Measurements from ENCODE around the gene FICD. TPM values are rescaled to one million over a fixed set of nuclear protein-coding genes. Genes with fewer than 3 reads are reported as not detected.
"Not testable (repeated sequence)": the region's sequence is repeated elsewhere in the genome, so short reads cannot be mapped to it uniquely, and the experiment has no call there.

Gene FICD
- total RNA-seq, 1 donor from 2014 or later: 8.2 TPM

DNA sequence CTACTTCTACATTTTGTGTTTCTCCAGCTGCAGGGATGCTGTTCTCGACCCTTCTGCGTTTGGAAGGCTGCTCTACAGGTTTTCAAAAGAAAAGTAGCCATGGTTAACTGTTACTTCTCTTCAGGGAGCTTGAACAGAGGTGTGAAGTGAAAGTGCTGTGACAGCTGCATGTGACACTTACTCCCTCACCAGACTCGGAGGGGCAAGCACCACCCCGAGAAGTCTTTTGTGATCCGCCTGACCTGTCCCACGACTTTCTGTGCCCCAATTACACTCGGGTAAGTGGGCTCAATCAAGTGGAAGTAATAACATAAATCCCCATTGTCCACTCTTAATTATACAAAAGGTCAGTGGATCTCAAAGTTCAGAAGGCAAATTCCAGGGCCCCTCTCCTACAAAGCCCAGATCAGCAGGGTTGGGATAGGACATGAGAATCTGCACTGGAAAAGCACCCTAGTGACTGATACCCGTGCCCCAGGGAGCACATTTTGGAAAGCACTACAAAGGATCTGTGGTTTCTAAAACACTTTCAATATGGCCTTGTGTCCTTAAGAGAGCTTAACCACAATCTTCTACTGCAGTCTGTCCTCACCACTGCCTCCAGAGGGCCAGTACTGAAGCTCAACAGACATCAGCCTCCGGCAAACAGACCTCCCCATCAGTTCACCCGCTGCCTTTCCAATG, 11.5 kb downstream of the FICD start:
- DNase-seq (ENCODE audit: low spot score): no peak
- ATAC-seq: peak; percentile 28

GRCh38 chr12:108527166-108527496, 12.1 kb downstream of the FICD start:
- DNase-seq (ENCODE audit: low spot score) (peak; percentile 44), ATAC-seq (no peak)
- intact Hi-C loops (cut with DNase I): no loop called here

More for the DNA sequence above, 11.5 kb downstream of the FICD start:
- intact Hi-C loops (cut with DNase I): no loop called here

GRCh38 chr12:108530161-108530560, 15.1 kb downstream of the FICD start:
- DNase-seq (ENCODE audit: low spot score) (no peak), ATAC-seq (no peak)
- intact Hi-C loops (cut with DNase I): no loop called here

DNA sequence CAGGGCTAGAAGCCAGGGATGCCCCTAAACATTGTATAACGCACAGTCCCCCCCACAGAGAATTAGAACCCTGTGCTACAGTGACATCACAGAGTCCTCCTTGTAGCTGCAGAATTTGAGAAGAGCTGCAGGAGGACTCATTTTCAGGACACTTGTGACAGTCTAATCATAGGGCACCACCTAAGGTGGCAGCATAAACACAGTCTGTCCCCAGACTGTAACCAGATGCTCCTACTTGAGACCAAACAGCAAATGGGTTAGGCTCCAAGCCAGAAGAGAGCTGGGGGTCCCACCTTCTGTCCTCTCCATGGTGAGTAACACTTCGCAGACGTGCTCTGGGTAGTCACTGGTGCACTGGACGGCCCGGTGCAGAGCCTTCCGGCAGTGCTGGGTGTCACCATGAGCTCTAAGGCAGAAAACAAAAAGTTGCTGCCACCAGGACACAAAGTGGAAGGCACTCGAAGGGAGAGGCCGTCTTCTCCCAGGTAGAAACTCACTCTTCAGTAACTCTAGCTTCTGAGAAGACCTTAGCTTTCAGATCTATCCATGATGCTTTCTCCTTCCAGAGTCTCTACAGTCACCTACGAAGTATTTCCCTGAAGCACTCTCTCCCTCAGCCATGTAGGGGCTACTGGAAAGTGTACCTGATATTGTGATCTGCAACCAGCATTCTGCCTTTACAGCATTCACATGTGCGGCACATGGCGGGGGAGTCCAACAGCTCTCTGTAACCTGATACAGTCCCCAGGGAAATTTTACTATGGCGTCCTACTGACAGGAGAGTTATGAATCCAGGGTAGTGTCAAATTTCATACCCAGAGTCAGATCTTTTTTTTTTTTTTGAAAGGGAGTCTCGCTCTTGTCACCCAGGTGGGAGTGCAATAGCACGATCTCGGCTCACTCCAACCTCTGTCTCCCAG, 17.1 kb downstream of the FICD start:
- intact Hi-C loops (cut with DNase I): no loop called here
- DNase-seq (ENCODE audit: low spot score) (no peak), ATAC-seq (no peak)

- ATAC-seq (no peak), DNase-seq (ENCODE audit: low spot score) (no peak)
- intact Hi-C loops (cut with DNase I): no loop called here
These were observed 23.1 kb downstream of the FICD start for GRCh38 chr12:108538146-108538545.

GRCh38 chr12:108538616-108539195, 23.6 kb downstream of the FICD start:
- intact Hi-C loops (cut with DNase I): no loop called here
- ATAC-seq (no peak), DNase-seq (ENCODE audit: low spot score) (peak; percentile 36)

DNA sequence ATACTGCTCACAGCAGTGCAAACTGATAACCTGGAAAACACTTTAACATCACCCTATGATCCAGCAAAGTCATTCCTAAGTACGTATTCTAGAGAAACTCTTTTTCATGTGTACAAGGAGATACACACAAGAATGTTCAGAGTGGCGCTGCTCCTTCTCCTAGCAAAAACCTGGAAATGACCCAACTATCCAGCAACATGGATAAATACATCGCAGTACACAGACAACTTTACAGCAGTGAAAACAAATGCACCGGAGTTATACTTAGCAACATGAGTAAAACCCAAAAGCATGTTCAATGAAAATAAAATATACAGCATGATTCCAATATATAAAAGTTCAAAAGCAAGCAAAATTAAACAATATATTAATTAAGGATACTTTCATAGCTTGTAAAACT, 27.2 kb downstream of the FICD start:
- intact Hi-C loops (cut with DNase I): no loop called here
- ATAC-seq: no peak
- DNase-seq (ENCODE audit: low spot score): no peak

- no peak for DNase-seq (ENCODE audit: low spot score)
- ATAC-seq: no peak
- intact Hi-C loops (cut with DNase I): no loop called here
These were observed 28.6 kb downstream of the FICD start for GRCh38 chr12:108543652-108544051.

DNA sequence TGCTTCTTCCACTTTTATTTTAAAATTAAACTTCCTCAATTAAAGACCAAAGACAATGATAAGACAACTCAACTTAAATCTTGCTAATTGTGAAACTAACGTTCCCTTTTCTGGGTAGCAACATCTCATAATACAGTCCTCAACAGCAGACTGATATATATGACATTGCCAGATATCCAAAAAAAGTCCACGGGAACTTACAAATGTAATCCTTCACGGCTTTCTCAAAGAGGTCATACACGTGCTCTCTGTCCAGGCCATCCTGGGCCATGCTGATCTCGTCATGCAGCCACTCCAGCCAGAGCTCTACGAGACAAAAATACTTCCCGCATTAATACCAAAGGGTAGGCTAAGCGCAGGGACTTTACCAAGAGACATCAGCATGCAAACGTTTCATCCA, 32.6 kb downstream of the FICD start:
- no peak for ATAC-seq
- intact Hi-C loops (cut with DNase I): no loop called here

GRCh38 chr12:108548954-108549521, 34.0 kb downstream of the FICD start:
- intact Hi-C loops (cut with DNase I): no loop called here
- ATAC-seq: no peak
- no peak for DNase-seq (ENCODE audit: low spot score)

More for the DNA sequence above, 32.6 kb downstream of the FICD start:
- DNase-seq (ENCODE audit: low spot score): peak; percentile 33

- no peak for ATAC-seq
- DNase-seq (ENCODE audit: low spot score): no peak
- intact Hi-C loops (cut with DNase I): no loop called here
These were observed 36.5 kb downstream of the FICD start for GRCh38 chr12:108551535-108551934.

- ATAC-seq (no peak), DNase-seq (ENCODE audit: low spot score) (no peak)
- intact Hi-C loops (cut with DNase I): no loop called here
These were observed 38.7 kb downstream of the FICD start for GRCh38 chr12:108553799-108554198.

DNA sequence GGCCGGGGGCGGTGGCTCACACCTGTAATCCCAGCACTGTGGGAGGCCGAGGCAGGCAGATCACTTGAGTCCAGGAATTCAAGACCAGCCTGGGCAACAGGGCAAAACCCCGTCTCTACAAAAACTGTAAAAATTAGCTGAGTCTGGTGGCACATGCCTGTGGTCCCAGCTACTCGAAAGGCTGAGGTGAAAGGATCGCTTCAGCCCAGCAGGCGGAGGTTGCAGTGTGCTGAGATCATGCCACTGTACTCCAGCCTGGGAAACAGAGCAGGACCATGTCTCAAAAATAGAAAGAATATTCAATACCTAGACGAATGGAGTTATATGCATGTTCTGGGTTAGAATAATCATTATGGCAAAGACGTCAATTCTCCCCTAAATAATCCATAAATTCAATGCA, 40.3 kb downstream of the FICD start:
- ATAC-seq; DNase-seq (ENCODE audit: low spot score); intact Hi-C loops (cut with DNase I): not testable (repeated sequence)

- DNase-seq (ENCODE audit: low spot score): no peak
- ATAC-seq: no peak
- intact Hi-C loops (cut with DNase I): no loop called here
These were observed 44.1 kb downstream of the FICD start for GRCh38 chr12:108559007-108559655.

DNA sequence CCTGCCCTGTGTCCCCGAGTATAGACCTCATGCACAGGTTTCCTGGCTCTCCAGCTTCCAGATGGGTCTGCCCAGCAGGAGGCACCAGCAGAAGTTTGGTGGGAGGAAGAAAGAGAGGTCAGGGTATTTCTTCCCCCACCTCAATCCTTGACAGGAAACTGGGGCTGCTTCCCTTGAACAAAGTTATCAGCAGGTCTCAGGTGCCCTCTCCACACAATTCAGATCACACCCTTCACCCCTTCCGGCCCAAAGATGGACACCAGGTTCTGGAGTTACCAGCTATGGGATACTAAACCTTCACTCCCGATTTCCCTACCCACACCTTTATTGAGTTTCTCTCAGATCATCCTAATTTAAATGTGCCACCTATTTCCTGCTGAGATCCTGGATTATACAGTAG, 44.7 kb downstream of the FICD start:
- intact Hi-C loops (cut with DNase I): no loop called here

DNA sequence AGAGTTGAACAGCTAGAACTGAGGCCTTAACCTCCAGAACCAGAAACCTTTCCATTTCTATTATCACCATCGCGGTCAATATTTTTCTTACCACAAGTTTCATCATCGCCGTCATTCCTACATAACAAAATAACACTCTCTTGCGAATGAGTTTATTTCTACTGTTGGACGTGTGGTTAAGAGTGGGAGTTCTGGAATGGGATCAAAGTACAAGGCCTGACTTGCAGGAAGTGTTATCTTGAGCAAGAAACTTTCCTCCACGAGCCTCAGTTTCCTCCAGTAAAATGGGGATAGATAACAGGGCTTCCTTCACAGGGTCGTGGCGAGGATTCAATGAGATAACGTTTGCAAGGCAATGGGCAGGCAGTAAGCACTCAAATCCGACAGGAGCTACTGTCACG, 45.2 kb downstream of the FICD start:
- intact Hi-C loops (cut with DNase I): no loop called here

More for the DNA sequence above, 44.7 kb downstream of the FICD start:
- ATAC-seq (no peak), DNase-seq (ENCODE audit: low spot score) (no peak)

DNA sequence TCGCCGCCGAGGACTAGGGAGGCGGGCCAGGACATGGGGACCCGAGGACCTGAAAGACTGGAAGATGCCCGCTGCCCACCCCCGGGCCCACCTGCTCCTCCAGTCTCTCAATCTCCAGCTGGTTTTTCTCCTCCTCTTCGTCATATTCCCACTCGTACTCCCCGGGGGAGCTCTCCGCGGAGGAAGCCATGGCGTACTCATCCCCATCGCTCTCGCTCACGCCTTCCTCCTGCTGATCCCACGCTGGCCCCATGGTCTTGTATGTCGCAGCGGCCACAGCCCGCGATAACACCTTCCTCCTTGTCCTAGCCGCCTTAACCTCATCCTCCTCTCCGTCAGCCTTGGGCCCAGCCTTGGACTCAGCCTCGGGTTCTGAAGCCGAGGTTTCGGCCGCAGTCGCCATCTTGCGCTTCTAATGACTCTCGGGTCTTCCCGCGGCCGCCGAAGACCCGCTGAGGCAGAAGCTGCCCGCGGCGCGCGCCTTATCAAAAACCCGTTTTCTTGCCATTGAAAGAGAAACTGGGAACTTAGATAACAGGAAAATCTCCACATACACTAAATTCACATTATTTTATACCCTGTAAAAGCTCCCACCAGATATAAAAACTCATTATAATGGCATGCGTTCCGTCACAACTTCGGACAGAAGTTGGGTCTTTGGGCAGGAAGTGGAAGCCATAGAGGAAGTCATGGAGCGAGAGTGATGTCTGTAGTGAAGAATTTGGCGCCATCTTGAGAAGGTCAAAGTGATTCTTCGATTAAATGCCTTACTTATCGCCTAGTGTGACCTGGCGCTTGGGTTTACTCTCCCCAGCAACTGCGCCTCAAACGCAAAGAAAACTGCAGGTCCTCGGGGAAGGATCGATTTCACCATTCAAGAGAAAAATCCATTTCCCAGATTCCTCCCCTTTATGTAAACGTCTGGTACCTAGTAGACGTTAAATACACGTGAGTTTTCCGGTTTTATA, 46.0 kb downstream of the FICD start, which contains the start of gene SART3:
Gene SART3, minus strand, starts transcription at position 422 of the 968 bp plus-strand sequence. Its CDS starts 19 bp downstream, at position 403.
- ATAC-seq (peak; percentile 84), DNase-seq (ENCODE audit: low spot score) (peak; percentile 86)
- intact Hi-C loops (cut with DNase I): no loop called here

More for the DNA sequence above, 45.2 kb downstream of the FICD start:
- DNase-seq (ENCODE audit: low spot score): no peak
- no peak for ATAC-seq

DNA sequence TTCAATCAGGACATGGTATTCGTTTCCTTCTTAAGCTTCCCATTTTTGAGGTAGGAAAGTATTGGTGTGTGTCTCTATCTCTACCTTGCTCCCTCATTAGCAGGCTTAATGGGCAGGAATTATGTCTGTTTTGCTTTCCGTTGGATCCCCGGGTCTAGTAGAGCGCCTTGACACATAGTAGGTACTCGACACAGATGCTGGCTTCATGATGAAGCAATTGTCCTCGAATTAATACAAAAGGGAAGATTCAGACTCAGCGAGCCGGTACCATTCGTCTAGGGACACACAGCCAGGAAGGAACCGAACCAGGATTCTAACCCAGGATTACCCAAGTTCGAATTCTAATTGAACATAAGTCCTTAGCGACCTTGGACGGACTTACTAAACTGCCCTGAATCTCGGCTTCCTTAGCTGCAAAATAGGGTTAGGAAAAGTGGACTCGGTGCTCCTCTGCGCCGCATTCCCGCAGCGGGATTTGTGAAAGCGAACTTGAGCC, 46.8 kb downstream of the FICD start:
- intact Hi-C loops (cut with DNase I): no loop called here
- DNase-seq (ENCODE audit: low spot score) (no peak), ATAC-seq (peak; percentile 11)

Measured in sciatic nerve (tissue), 2 donors.